Smooth muscle cell (in vitro differentiated cells): Measurements from ENCODE around the gene RIN1. TPM values are rescaled to one million over a fixed set of nuclear protein-coding genes. Genes with fewer than 3 reads are reported as not detected.

ENCODE experiments used
- DNase-seq: peaks from one replicate; lab custom pipeline; 2025; ENCODE audit not compliant: unreplicated experiment; lab: John Stamatoyannopoulos, UW
- H2AFZ ChIP-seq: fragments of 200-600 bp; sonication (generic); 2 replicates; pipeline ENCODE4 v1.6.0; 2016; ENCODE audit warnings: antibody characterized with exemption, low read depth, mild to moderate bottlenecking
- H3F3A ChIP-seq: fragments of 200-600 bp; sonication (generic); 2 replicates; pipeline ENCODE4 v1.6.0; 2017; ENCODE audit warnings: antibody characterized with exemption, low read depth
- H3K27ac ChIP-seq: fragments of 200-600 bp; sonication (generic); 2 replicates; pipeline ENCODE4 v1.5.1; 2016; ENCODE audit warnings: low read depth, mild to moderate bottlenecking
- H3K27me3 ChIP-seq: fragments of 200-600 bp; sonication (generic); 2 replicates; pipeline ENCODE4 v1.6.1; 2016; ENCODE audit warnings: low read depth, mild to moderate bottlenecking
- H3K36me3 ChIP-seq: fragments of 200-600 bp; sonication (generic); 2 replicates; pipeline ENCODE4 v1.5.1; 2016; ENCODE audit warnings: low read depth
- H3K4me1 ChIP-seq: fragments of 200-600 bp; sonication (generic); 2 replicates; pipeline ENCODE4 v1.5.1; 2016; ENCODE audit warnings: low read depth
- H3K4me2 ChIP-seq: fragments of 200-600 bp; sonication (generic); 2 replicates; pipeline ENCODE4 v1.6.0; 2016; ENCODE audit warnings: mild to moderate bottlenecking
- H3K4me3 ChIP-seq: fragments of 200-600 bp; sonication (generic); 2 replicates; pipeline ENCODE4 v1.5.1; 2016; ENCODE audit warnings: mild to moderate bottlenecking
- H3K79me2 ChIP-seq: fragments of 200-600 bp; sonication (generic); 2 replicates; pipeline ENCODE4 v1.6.0; 2016; ENCODE audit warnings: low read depth, mild to moderate bottlenecking
- H3K9ac ChIP-seq: fragments of 200-600 bp; sonication (generic); 2 replicates; pipeline ENCODE4 v1.6.0; 2016; ENCODE audit warnings: low read depth
- H3K9me3 ChIP-seq: fragments of 200-600 bp; sonication (generic); replicated peaks from 2 replicates; pipeline ENCODE4 v1.5.1; 2016; ENCODE audit warnings: low read depth
- H4K20me1 ChIP-seq: fragments of 200-600 bp; sonication (generic); 2 replicates; pipeline ENCODE4 v1.6.0; 2016; ENCODE audit warnings: low read depth
- CTCF ChIP-seq: fragments of 200-600 bp; sonication (generic); IDR thresholded peaks from 2 replicates; pipeline ENCODE4 v1.5.1; 2017; ENCODE audit warnings: borderline replicate concordance, mild to moderate bottlenecking, antibody characterized with exemption; ENCODE audit not compliant: insufficient read depth, poor library complexity, severe bottlenecking
- WGBS: methylation state at CpG from one replicate; pipeline ENCODE4 v1.1.7; 2016; ENCODE audit warnings: low lambda C conversion rate; 5-methylcytosine and 5-hydroxymethylcytosine counted together
- polyA plus RNA-seq: library from polyadenylated mRNA; unstranded; fragments of >200 nt; fragmentation: Nextera tagmentation; extraction: Ambion mirVana; gene quantifications from 2 replicates; pipeline ENCODE4 v1.2.1, GENCODE V29; 2016
- total RNA-seq: library from RNA; depleted of rRNA; stranded (reverse); fragments of >200 nt; gene quantifications from 2 replicates; pipeline ENCODE4 v1.2.3, GENCODE V29; 2014

The RIN1 gene
- total and polyA plus RNA-seq, 2 experiments from 2014 or later: 15.3 to 18.0 TPM

- peak; percentile 94 for DNase-seq
- peak within 1 kb of the TSS; percentile 90 for H3K9ac ChIP-seq
- H3K4me3 ChIP-seq: peak within 1 kb of the TSS; percentile 71
- H3K27ac ChIP-seq: peak within 1 kb of the TSS; percentile 93
- no peak within 1 kb of the TSS for H2AFZ ChIP-seq
- peaks cover 35% of the 10 kb centered on the region for H3K79me2 ChIP-seq
- TF ChIP-seq CTCF: no peak
- H3F3A ChIP-seq: no peaks in the 10 kb centered on the region
- peaks cover 41% of the 10 kb centered on the region for H4K20me1 ChIP-seq
- peaks cover 15% of the 10 kb centered on the region for H3K4me1 ChIP-seq
- H3K9me3 ChIP-seq: no peaks in the 10 kb centered on the region
- WGBS: under 1% methylated on average over 63 of the region's 87 CpGs
- peak within 1 kb of the TSS; percentile 86 for H3K4me2 ChIP-seq
- peaks cover 35% of the 10 kb centered on the region for H3K27me3 ChIP-seq
- no peaks in the 10 kb centered on the region for H3K36me3 ChIP-seq
These were observed 47.3 kb downstream of the RIN1 start, which contains the start of gene YIF1A for GRCh38 chr11:66288671-66289547. YIF1A (minus strand) TSS chr11:66289143; CDS start chr11:66288985, 158 bp downstream.

- no peak for DNase-seq
These were observed 48.2 kb downstream of the RIN1 start for GRCh38 chr11:66287889-66288670.

GRCh38 chr11:66287211-66287888 lies 48.9 kb downstream of the RIN1 start:
- Histone ChIP-seq H3F3A (no peaks in the 10 kb centered on the region), H3K4me3 (peak overlapping the region; percentile 71), H3K27ac (peak overlapping the region; percentile 93), H3K36me3 (no peaks in the 10 kb centered on the region), H4K20me1 (peaks cover 53% of the 10 kb centered on the region), H3K79me2 (peaks cover 35% of the 10 kb centered on the region), H3K4me1 (peaks cover 20% of the 10 kb centered on the region), H3K27me3 (peaks cover 19% of the 10 kb centered on the region), H3K9ac (peak overlapping the region; percentile 90), H3K4me2 (peak overlapping the region; percentile 86), H3K9me3 (no peaks in the 10 kb centered on the region), H2AFZ (no peak overlapping the region)
- 96% methylated on average over 10 of the region's 10 CpGs for WGBS
- no peak for DNase-seq
- no peak for TF ChIP-seq CTCF

More at GRCh38 chr11:66287889-66288670, 48.2 kb downstream of the RIN1 start:
- peaks cover 26% of the 10 kb centered on the region for H3K27me3 ChIP-seq
- peaks cover 15% of the 10 kb centered on the region for H3K4me1 ChIP-seq
- H3K4me3 ChIP-seq: peak overlapping the region; percentile 71
- no peaks in the 10 kb centered on the region for H3K36me3 ChIP-seq
- peak overlapping the region; percentile 90 for H3K9ac ChIP-seq
- peaks cover 47% of the 10 kb centered on the region for H4K20me1 ChIP-seq
- H3K4me2 ChIP-seq: peak overlapping the region; percentile 86
- no peak overlapping the region for H2AFZ ChIP-seq
- peak overlapping the region; percentile 93 for H3K27ac ChIP-seq
- no peaks in the 10 kb centered on the region for H3K9me3 ChIP-seq
- TF ChIP-seq CTCF: no peak
- H3F3A ChIP-seq: no peaks in the 10 kb centered on the region
- WGBS: 44% methylated on average over 20 of the region's 20 CpGs
- H3K79me2 ChIP-seq: peaks cover 35% of the 10 kb centered on the region
